Dermis microvascular lymphatic vessel endothelial cell (primary cell): ENCODE results near the gene USP47. TPM values are rescaled to one million over a fixed set of nuclear protein-coding genes. Genes with fewer than 3 reads are reported as not detected.
A peak's percentile ranks its signal among the peaks of the same experiment; 100 is the strongest.
"Not testable (repeated sequence)": the region's sequence is repeated elsewhere in the genome, so short reads cannot be mapped to it uniquely, and the experiment has no call there.

Source experiments
- DNase-seq, 2 donors: peaks; one replicate each; pipeline versions ENCODE4 v3.0.0 to v3.0.0-alpha.2; 2010; ENCODE audit warnings: low read depth in 2 of 2
- total RNA-seq: library from RNA; depleted of rRNA; stranded (reverse); fragments of >200 nt; gene quantifications from 2 replicates; pipeline ENCODE4 v1.2.1, GENCODE V29; 2014

The USP47 gene
- total RNA-seq, 1 donor from 2014 or later = 55.3 TPM

DNA sequence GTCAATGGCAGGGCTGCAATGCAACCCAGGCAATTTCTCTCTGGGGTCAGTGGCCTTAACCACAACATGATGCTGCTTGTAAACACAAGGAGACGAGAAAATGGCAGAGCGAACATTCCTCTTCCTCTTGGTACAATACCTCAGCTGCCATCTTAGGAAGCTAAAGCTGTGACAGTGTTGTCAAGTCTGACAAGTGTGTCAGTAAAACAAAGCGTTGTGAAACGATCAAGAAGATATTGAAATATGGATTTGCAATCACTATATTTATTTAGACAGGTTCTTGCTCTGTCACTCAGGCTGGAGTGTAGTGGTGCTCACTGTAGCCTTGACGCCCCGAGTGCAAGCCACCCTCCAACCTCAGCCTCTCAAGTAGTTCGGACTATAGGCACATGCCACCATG lies 14.5 kb upstream of the USP47 start:
- no peak for DNase-seq

DNA sequence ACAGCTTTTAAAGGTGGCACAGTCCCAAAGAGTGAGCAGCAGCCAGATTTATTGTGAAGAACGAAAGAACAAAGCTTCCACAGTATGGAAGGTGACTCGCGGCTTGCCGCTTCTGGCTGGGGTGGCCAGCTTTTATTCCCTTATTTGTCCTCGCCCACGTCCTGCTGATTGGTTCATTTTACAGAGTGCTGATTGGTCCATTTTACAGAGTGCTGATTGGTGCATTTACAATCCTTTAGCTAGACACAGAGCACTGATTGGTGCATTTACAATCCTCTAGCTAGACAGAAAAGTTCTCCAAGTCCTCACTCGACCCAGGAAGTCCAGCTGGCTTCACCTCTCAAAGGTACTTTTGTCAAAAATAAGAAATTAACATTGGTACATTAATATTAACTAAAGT lies 10.4 kb upstream of the USP47 start:
- not testable (repeated sequence) for DNase-seq

DNA sequence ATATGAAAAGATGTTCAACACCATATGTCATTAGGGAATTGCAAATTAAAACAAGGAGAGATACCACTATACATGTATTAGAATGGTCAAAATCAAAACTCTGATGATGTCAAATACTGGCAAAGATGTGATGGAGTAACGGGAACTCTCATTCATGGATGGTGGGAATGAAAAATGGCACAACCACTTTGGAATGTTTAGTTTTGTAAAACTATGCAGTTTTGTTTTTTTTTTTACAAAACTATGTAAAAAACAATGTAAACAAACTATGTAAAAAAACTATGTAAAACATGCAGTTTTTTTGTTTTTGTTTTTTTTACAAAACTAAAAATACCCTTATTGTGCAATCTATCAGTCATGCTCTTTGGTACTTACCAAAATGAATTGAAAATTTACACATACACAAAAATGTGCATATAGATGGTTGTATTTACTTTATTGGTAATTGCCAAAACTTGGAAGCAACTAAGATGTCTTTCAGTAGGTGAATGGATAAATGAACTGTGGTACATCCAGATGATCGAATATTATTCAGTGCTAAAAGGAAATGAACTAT lies 5.0 kb upstream of the USP47 start:
- no peak for DNase-seq

DNA sequence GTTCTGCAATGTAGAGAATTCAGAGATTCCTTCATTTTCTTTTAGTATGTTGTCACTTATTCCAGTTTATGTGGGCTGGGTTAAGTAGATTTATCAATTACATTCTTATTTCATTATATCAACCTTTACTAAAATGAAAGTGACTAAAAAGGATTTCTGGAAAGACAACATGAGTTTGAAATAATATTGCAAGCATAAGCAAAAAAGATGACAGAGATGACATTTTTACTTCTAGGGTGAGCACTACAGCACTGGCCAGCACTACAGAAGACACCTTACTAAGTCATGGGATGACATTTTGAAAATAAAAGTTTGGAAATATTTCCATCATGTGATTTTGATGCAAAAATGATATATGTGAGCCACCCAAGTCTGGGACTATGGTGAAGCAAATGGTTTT lies 2.1 kb upstream of the USP47 start:
- no peak for DNase-seq

DNA sequence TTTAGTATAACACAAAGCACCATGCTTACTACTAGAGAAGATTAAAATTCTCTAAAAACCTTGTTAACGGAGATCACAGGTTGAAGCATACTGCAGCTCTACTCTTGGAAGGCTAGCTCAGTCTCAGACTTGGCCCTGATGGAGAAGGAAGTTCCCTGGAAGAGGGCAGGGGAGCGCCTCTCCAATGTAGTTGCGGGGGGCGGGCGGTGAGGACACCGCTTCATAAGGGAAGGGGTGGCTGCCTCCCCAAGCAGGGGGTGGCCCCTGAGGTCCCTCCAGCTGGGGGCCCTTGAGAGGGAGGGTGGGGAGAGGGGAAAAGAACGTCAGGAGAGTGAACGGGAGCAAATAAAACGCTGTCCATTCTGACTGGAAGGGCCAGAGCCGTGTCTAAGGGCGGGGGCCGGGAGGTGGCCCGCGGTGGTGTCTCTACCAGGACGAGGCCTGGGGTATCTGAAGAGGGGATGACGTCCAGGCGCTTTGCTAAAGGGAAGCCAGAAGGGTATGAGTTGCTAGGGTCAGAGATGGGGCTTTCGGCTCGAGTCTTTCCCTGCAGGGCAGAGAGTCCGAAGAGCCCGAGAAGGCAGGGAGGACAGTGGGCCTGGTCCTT lies 553 bp upstream of the USP47 start:
- no peak for DNase-seq

DNA sequence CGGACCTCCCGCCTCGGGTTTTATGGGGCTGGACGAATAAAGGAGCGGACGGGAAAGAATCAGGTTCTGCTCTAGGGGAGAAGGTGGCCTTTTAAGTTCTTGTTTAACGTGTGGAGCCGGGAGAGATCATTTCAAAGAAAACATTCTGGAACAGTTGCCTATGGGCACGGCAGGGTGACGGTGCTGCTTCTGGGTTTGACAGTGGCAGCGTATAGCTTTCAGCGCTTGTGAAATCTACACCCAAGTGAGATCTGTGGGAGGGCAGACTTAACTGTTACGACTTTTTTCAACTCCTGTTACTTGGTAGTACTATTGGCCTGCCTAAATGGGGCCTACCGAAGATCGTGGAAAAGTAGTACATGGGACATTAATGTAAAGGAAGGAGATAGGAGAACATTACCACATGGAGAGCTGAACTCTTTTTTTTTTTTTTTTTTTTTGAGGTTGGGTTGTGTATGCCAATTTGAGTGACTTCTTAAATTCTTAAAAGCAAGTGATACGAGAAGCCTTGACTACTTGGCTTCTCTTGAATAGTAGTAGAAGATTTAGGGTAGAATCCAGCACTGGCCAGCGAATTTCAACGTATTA lies 743 bp downstream of the USP47 start:
- DNase-seq = peak; percentile 36 to 79

DNA sequence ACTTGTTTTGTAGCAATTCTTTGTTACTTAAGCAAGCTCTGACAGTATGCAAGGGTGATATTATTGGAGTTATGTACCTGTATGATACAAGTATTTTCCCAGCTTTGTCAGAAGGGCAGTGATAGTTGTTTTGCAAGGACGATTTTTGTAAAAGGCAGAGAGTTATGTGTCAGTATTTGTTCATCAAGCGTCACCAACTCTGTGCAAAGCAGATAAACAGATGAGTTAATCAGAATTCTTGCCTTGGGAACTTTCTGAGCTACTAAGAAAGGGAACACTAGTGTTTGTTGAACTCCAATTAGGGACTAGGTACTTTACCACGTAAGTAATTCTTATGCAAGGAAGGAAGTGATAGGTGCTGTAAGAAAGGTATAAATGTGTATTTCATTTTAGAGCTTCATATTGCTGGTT lies 1.4 kb downstream of the USP47 start:
- peak in 1 of 2 donors; percentile 78 for DNase-seq

DNA sequence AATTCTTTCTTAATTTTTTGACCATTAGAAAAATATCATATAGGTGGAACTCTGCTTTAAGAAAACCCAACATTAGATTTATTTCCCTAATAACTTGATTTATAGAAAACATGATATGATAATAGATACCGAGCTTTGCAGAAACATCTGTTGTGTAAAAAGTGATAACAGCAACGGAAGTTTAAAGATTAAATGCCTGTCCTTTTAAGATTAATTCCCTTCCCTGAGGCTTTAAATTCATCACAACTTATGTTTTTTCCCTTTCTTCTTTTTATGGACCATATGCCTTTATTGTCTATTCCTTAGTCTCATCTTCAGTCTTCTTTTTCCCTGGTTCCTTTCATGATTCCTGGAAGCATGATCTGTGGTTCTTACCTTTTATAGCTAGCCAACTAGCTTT lies 1.9 kb downstream of the USP47 start:
- no peak for DNase-seq

DNA sequence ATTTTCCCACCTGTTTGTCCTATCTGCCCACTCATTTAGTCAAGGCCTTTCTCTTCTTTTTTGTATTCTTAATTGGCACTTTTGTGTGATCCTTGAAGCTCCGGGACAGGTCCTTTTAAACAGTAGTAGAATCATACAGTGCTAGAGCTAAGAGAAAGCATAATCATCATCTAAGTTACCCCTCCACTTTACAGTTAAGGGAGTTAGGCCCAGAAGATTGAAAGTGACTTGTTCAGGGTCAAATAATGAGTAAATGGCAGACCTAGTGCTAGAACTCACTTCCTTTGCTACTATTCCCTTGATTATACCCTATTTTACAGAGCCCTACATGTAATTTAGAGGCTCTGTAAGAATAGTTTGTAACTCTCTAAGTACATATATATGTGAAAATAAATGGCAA lies 2.5 kb downstream of the USP47 start:
- DNase-seq = no peak

DNA sequence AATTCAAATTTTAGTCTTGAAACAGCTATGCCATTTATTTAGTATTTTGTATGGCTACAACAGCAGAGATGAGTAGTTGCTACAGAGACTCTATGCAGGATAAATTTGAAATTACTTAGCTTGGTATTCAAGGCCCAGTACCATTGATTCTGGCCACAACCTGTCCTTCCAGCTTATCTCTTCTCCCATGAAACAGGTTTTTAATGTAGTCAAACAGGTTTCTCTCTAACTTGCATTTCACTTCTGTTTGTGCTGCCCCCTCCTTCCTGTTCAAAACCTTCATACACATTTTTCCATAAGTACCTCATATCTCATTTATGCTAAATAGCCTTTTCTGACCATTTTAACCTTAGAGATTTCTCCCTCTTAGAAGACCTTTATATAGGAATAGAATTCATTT lies 3.3 kb downstream of the USP47 start:
- no peak for DNase-seq

DNA sequence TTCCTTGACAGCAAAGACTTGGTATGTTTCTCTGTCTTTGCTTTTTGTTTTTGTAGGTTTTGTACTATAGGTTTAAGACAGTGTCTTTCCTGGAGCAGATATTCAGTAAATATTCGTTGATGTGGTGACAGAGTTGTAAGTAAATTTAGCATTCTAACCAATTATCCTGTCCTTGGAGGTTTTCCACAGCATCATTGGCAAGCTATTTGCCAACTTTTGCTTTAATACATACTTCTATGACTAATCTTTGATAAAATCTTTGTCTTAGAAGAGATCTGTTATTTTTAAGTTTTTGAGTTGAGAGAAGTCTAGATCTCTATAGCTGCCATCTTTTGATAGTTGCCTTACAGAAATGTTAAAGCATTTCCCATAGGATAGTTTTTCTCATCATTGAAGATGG lies 3.8 kb downstream of the USP47 start:
- no peak for DNase-seq

DNA sequence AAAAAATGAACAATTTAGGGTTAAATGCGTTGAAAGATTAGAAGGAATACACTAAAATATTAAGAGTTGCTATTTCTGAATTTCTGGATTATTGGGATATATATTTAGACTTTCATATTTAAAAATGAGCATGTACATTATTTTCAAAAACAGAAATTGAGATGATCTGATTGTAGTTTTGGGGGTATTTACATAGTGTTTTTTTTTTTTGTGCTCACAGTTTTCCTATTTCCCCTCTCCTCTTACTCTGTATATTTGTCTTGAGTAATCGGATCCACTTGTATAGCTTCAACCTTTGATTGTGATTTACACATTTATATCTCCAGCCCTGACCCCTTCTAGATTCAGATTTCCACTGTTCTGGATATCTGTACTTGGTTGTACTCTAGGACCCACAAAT lies 5.3 kb downstream of the USP47 start:
- DNase-seq = no peak

DNA sequence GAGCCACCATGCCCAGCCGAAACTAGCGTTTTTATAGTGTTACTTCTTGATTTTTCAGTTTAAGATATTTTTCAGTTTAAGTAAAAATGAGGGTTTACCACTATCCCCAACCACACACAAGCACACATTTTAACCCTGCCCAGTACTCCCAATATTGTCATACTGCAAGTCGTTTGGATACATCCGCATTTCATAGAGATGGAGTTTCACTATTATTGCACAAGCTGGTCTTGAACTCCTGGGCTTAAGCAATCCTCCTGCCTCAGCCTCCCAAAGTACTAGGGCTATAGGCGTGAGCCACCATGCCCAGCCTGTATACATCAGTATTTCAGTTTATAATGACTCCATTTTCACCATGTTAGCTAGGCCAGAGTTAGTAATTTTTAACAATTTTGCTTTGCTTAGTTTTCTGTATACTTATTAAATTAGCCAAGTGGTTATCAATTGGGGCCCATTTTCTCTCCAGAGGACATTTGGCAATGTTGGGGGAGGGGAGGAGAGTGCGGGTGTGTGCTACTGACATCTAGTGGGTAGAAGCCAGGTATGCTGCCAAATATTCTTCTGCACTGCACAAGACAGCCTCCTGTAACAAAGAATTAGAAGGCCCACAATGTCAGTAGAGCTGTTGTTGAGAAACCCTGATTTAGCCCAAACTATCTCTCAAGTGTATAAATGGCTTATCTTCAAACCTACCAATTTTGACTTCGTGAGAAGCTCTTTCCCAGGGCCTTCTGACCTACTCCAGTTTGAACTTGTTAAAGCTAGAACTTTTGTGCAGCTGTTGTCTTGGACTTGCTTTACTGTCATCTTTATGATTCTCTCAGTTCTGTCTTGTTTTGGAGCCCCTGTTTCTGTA lies 7.3 kb downstream of the USP47 start:
- peak; percentile 39 to 71 for DNase-seq

DNA sequence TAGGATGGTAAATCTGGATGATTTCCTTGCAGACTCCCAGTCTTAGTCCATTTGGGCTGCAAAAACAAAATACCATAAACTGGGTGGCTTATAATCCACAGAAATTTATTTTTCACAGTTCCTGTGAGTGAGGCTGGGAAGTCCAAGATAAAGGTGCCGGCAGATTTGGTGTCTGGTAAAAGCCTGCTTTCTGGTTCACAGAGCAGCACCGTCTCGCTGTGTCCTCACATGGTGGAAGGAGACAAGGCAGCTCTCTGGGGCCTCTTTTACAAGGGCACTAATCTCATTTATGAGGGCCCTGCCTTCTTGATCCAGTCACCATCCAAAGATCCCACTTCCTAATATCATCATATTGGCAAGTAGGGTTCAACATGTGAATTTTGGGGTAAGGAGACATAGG lies 8.9 kb downstream of the USP47 start:
- DNase-seq = no peak

DNA sequence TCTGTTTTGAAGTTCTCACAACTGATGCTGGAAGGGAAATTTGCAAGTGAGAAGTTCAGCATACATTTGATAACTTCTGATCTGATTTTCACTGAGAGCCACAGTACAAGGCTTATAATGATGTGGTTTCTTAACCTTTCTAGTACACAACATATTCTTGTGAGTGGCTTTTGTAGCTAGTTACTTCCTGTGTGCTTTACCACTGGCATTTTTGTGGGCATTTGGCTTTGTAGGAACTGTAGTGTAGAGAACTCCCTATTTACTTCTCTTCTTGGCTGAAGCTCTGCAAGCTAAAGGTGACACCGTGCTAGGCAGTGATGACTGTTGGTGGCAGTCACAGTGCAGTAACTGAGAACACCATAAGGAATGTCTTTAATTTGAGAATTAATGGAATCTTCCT lies 14.9 kb downstream of the USP47 start:
- DNase-seq = no peak

DNA sequence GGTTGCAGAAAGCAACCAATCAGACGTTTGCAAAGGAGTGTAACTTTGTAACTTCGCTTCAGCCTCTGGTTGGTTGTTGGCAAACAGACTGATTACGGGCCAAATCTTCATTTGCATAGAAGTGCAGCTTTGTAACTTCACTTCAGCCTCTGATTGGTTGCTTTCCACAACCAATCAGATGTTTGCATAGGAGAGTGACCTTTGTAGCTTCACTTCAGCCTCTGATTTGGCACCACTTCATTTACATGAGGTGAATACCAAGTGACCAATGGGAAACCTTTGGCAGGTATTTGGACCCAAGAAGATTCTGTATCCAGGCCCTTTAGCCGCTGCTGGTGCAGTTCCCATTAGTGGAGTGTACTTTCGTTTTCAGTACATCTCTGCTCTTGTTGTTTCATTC lies 16.0 kb downstream of the USP47 start:
- DNase-seq = no peak

DNA sequence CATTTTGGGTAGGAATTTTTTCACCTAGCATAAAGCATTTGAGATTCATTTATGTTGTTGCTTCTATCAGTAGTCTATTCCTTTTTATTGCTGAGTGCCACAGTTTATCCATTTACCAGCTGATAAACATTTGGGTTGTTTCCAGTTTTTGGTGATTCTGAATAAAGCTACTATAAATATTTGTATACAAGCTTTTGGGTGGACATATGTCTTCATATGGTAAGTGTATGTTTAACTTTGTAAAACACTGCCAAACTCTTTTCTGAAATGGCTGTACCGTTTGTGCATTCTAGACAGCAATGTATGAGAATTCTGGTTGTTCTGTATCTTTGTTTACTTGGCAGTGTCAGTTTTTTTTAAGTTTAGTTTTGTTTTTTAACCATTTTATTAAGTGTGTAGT lies 16.9 kb downstream of the USP47 start:
- DNase-seq = no peak

DNA sequence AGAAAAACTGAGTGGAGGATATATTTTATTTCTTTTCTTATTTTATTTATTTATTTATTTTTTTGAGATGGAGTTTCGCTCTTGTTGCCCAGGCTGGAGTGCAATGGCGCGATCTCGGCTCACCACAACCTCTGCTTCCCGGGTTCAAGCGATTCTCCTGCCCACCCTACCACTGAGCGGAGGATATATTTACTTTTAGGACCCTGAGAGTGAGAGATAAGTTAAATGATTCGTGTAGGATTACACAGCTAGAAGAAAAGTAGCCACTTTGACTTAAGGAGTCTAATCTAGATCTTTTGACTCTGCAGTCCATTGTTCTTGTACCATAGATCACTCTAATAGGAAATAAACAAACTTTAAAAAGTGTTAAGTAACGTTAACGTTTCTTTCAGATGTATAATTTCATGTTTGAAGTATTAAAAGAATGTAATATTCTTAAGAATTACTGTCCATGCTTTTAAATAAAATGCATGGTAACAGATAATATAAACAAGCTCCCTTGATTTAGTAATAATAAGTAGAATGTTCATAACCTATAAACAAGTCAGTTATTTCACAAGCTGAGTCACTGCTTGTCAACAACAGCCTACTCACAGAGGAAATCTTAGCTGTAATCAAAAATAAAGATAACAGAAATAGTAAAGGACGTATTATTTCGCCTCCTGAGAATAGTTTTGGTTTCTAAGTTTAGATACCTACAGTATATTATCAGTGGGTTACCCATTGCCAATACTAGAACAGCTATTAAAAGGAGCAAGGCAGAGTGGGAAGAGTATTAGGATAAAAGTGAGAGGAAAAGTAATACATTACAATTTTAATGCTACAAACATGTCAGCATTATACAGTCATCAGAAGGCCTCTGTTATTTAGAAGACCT lies 18.6 kb downstream of the USP47 start:
- DNase-seq = peak in 1 of 2 donors; percentile 61

DNA sequence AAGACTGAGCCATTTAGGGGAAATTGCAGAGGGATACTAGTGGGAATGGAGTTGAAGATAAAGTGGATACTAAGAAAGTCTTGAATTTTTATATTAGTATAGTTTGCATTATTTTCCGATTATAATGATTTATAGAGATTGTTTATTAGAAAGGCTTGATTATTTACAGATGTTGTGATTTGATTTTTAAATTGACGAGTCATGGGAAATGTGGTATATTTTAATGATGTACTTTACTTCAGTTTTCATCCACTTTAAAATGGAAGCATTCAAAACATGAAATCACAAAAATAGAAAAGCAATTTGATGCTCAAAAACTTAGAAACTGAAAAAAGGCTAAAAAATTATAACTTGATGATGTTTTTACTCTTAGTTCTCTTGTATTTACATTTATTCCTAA lies 21.2 kb downstream of the USP47 start:
- no peak for DNase-seq

DNA sequence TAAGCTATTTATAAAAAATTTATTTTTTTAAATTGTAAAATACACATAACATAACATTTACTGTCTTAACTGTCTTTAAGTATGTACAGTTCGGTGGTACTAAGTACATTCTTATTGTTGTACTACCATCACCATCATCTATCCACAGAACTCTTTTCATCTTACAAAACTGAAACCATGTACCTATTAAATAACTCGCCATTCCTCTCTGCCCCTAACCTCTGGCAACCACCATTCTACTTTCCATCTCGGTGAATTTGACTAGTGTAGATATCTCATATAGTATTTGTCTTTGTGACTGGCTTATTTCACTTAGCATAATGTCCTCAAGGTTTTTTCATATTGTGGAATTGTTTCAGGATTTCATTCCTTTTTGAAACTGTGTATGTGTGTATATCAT lies 22.6 kb downstream of the USP47 start:
- no peak for DNase-seq

DNA sequence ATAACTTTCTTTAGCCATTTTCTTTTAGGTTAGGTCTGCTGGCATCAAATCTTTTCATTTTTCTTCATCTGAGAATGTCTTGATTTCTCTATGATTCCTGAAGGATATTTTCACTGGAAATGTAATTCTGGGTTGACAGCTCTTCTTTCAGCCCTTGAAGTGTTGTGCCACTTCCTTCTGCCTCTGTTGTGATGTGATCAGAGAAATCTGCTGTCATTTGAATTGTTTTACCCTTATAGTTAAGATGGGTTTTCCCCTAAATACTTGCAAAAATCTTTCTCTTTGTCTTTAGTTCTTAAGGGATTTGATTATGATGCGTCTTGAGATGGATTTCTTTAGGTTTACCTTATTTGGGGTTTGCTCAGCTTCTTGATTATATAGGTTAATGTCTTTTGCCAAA lies 23.0 kb downstream of the USP47 start:
- no peak for DNase-seq

DNA sequence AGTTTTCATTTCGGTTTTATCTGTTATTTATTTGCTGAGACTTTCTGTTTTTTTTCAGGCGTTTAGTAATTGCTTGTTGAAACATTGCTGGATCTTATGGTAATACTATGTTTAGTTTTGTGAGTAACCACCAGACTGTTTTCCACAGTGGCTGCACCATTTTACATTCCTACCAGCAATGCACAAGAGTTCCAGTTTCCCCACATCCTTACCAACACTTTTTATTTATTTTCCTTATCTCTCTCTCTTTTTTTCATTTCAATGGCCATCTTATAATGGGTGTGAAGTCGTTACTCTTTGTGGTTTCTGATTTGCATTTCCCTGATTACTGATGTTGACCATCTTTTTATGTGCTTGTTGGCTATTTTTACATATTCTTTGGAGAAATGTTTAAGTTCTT lies 23.7 kb downstream of the USP47 start:
- no peak for DNase-seq
